Measurements from ENCODE around the gene HDGFL1. TPM values are rescaled to one million over a fixed set of nuclear protein-coding genes. Genes with fewer than 3 reads are reported as not detected.

HDGFL1 gene
- total and polyA plus RNA-seq, 12 donors = not detected

GRCh38 chr6:22614547-22614946 lies 45.2 kb downstream of the HDGFL1 start:
- no peaks in the 10 kb centered on the region for H3K36me3 ChIP-seq (replicated peaks in 1 of 2)
- WGBS, 4 donors = 59 to 91% (median 88%) methylated on average over 3 of the region's 3 CpGs
- H3K9me3 ChIP-seq (replicated peaks in 1 of 3) = no peaks in the 10 kb centered on the region
- H3K4me1 ChIP-seq (replicated peaks in 1 of 2) = no peaks in the 10 kb centered on the region
- TF ChIP-seq CTCF (IDR thresholded peaks at IDR 0.05) (no peak), POLR2A (IDR thresholded peaks at IDR 0.05) (no peak)
- intact Hi-C loops (cut with DNase I) = no loop called here
- no peak overlapping the region for H3K27ac ChIP-seq
- no peak overlapping the region for H3K4me3 ChIP-seq
- no peak for DNase-seq
- no peaks in the 10 kb centered on the region for H3K27me3 ChIP-seq

GRCh38 chr6:22621028-22621427 lies 51.7 kb downstream of the HDGFL1 start:
- H3K27ac ChIP-seq = no peak overlapping the region
- no peak for DNase-seq
- no peak overlapping the region for H3K4me3 ChIP-seq
- no peaks in the 10 kb centered on the region for H3K36me3 ChIP-seq (replicated peaks in 1 of 2)
- WGBS, 4 donors = 66 to 81% (median 73%) methylated on average over 4 of the region's 4 CpGs
- no peaks in the 10 kb centered on the region for H3K27me3 ChIP-seq
- no peaks in the 10 kb centered on the region for H3K9me3 ChIP-seq (replicated peaks in 1 of 3)
- intact Hi-C loops (cut with DNase I) = no loop called here
- no peaks in the 10 kb centered on the region for H3K4me1 ChIP-seq (replicated peaks in 1 of 2)
- TF ChIP-seq POLR2A (IDR thresholded peaks at IDR 0.05) = no peak
- TF ChIP-seq CTCF (IDR thresholded peaks at IDR 0.05) = no peak
